ENCODE data around the gene ATP11B. TPM values are rescaled to one million over a fixed set of nuclear protein-coding genes. Genes with fewer than 3 reads are reported as not detected.

ATP11B gene
- total and polyA plus RNA-seq, 10 of the 15 experiments (the other 5 are each of a cell fraction or from before 2014, with no cell fraction given), result 10.3 to 66.9 (median 36.7) TPM

Other genes starting within 250 kb of the ATP11B start
- 20.9 and 24.2 TPM in 2 replicates for gene DCUN1D1, start 187.0 kb downstream of the ATP11B start, total RNA-seq (2014; rRNA removed)
- gene DCUN1D1, start 187.0 kb downstream of the ATP11B start, total RNA-seq (2014; rRNA removed; fragmentation: Illumina TruSeq; extraction: Trizol), result 30.8 and 31.4 TPM in 2 replicates
- 45.9 and 48.2 TPM in 2 replicates for gene DCUN1D1, start 187.0 kb downstream of the ATP11B start, total RNA-seq (2021)
- 28.9 and 48.9 TPM in 2 replicates for gene DCUN1D1, start 187.0 kb downstream of the ATP11B start, polyA plus RNA-seq (2011; rRNA removed)
- 30.8 and 36.2 TPM in 2 replicates for gene DCUN1D1, start 187.0 kb downstream of the ATP11B start, polyA plus RNA-seq (2014; fragmentation: Illumina TruSeq; extraction: Trizol)
- gene DCUN1D1, start 187.0 kb downstream of the ATP11B start, polyA plus RNA-seq (2014; fragmentation: Nextera tagmentation; extraction: Ambion mirVana), result 10 to 100 TPM; 19.8 to 47.4 TPM
- gene DCUN1D1, start 187.0 kb downstream of the ATP11B start, polyA plus RNA-seq (2014; rRNA removed), result 19.5 and 21.3 TPM in 2 replicates
- 10 to 100 TPM; 36.4 to 43.0 TPM for gene DCUN1D1, start 187.0 kb downstream of the ATP11B start, polyA plus RNA-seq (2016; fragmentation: Nextera tagmentation; extraction: Ambion mirVana)